HL-60 (cell line): ENCODE measurements around the gene TM9SF3.

Source experiments
- DNase-seq, 2 experiments: peaks; one replicate each; pipeline ENCODE4 v3.0.0-alpha.2; 2010 to 2020; ENCODE audit warnings: low read depth in 1 of 2, low spot score in 1 of 2
- H3K27ac ChIP-seq: fragments of 250-450 bp; sonication (Bioruptor Pico); replicated peaks from 2 replicates; pipeline ENCODE4 v1.5.1; 2020; ENCODE audit warnings: mild to moderate bottlenecking, moderate library complexity
- H3K27me3 ChIP-seq: fragments of 250-450 bp; sonication (Bioruptor Pico); 2 replicates; pipeline ENCODE4 v1.5.1; 2021; ENCODE audit warnings: mild to moderate bottlenecking, moderate library complexity; ENCODE audit not compliant: insufficient read depth, poor library complexity, severe bottlenecking
- H3K4me3 ChIP-seq: replicated peaks from 2 replicates; pipeline ENCODE4 v1.5.1; 2011; ENCODE audit warnings: mild to moderate bottlenecking, control low read depth, low read length; ENCODE audit not compliant: insufficient read depth
- GABPA ChIP-seq: IDR thresholded peaks from 2 replicates; pipeline ENCODE4 v1.6.1; 2012; ENCODE audit warnings: low read depth
- POLR2AphosphoS5 ChIP-seq: IDR thresholded peaks from 2 replicates; pipeline ENCODE4 v1.6.1; 2012; ENCODE audit warnings: low read depth
- SPI1 ChIP-seq: IDR thresholded peaks from 2 replicates; pipeline ENCODE4 v1.6.1; 2012; ENCODE audit warnings: low read depth, mild to moderate bottlenecking, borderline replicate concordance
- TF ChIP-seq, protein P1 (sequence below): IDR thresholded peaks from one replicate; pipeline ENCODE4 v1.5.1; 2011; ENCODE audit warnings: low read length, control low read depth, inconsistent platforms; ENCODE audit not compliant: insufficient read depth
- TF ChIP-seq, protein P2 (sequence below): IDR thresholded peaks from 2 replicates; pipeline ENCODE4 v1.6.1; 2012; ENCODE audit warnings: low read depth; ENCODE audit not compliant: insufficient replicate concordance

TM9SF3 gene

DNA sequence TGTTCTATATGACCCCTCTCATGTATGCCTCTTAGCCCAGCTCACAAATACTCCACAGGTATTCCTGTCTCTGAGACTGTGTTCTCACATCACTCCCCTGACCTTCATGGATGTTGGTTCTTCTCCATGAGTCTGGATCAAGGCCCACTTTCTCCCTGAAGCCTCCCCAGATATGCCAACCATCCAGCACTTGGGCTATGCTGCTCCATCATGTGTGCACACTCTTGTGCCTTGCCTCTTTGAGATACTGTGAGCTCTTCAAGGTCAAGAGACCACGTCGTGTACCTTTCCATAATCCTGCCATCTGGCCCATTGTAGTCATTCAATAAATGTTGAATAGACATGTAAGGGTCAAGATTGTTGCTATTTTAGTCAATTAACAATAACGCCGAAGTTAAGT lies 30.1 kb upstream of the TM9SF3 start:
- H3K27ac ChIP-seq = no peak overlapping the region
- TF ChIP-seq SPI1 (no peak), GABPA (no peak), POLR2AphosphoS5 (no peak)
- TF ChIP-seq, protein P1, sequence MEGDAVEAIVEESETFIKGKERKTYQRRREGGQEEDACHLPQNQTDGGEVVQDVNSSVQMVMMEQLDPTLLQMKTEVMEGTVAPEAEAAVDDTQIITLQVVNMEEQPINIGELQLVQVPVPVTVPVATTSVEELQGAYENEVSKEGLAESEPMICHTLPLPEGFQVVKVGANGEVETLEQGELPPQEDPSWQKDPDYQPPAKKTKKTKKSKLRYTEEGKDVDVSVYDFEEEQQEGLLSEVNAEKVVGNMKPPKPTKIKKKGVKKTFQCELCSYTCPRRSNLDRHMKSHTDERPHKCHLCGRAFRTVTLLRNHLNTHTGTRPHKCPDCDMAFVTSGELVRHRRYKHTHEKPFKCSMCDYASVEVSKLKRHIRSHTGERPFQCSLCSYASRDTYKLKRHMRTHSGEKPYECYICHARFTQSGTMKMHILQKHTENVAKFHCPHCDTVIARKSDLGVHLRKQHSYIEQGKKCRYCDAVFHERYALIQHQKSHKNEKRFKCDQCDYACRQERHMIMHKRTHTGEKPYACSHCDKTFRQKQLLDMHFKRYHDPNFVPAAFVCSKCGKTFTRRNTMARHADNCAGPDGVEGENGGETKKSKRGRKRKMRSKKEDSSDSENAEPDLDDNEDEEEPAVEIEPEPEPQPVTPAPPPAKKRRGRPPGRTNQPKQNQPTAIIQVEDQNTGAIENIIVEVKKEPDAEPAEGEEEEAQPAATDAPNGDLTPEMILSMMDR = no peak

GRCh38 chr10:96614515-96614914 lies 27.7 kb upstream of the TM9SF3 start:
- no peak for TF ChIP-seq POLR2AphosphoS5
- Histone ChIP-seq H3K4me3 (no peak overlapping the region), H3K27me3 (no peaks in the 10 kb centered on the region), H3K27ac (no peak overlapping the region)
- no peak for DNase-seq

More for the DNA sequence above, 30.1 kb upstream of the TM9SF3 start:
- no peak overlapping the region for H3K4me3 ChIP-seq
- no peak for DNase-seq
- H3K27me3 ChIP-seq = no peaks in the 10 kb centered on the region

DNA sequence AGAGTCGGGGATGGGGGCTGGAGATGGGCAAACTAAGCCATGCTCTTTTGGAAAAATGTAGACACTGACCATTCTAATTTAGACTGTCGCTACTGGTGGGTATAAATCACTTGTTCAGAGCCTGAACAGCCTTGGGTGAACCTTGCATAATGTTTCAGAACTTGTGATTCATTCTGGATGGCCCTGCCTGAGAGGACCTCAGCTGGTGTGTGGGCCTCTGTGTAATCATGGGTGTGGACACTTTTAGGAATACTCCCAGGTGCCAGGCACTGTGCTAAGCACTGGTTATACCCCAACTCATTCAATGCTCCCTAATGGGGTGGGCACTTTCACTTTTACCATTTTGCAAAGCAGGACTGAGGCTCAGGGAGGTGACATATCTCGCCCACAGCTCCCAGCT lies 26.8 kb upstream of the TM9SF3 start:
- TF ChIP-seq, protein P1 = no peak
- TF ChIP-seq POLR2AphosphoS5 (no peak), GABPA (no peak), SPI1 (no peak)
- TF ChIP-seq, protein P2, sequence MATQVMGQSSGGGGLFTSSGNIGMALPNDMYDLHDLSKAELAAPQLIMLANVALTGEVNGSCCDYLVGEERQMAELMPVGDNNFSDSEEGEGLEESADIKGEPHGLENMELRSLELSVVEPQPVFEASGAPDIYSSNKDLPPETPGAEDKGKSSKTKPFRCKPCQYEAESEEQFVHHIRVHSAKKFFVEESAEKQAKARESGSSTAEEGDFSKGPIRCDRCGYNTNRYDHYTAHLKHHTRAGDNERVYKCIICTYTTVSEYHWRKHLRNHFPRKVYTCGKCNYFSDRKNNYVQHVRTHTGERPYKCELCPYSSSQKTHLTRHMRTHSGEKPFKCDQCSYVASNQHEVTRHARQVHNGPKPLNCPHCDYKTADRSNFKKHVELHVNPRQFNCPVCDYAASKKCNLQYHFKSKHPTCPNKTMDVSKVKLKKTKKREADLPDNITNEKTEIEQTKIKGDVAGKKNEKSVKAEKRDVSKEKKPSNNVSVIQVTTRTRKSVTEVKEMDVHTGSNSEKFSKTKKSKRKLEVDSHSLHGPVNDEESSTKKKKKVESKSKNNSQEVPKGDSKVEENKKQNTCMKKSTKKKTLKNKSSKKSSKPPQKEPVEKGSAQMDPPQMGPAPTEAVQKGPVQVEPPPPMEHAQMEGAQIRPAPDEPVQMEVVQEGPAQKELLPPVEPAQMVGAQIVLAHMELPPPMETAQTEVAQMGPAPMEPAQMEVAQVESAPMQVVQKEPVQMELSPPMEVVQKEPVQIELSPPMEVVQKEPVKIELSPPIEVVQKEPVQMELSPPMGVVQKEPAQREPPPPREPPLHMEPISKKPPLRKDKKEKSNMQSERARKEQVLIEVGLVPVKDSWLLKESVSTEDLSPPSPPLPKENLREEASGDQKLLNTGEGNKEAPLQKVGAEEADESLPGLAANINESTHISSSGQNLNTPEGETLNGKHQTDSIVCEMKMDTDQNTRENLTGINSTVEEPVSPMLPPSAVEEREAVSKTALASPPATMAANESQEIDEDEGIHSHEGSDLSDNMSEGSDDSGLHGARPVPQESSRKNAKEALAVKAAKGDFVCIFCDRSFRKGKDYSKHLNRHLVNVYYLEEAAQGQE = no peak
- no peak overlapping the region for H3K4me3 ChIP-seq
- H3K27me3 ChIP-seq = no peaks in the 10 kb centered on the region
- DNase-seq = no peak
- H3K27ac ChIP-seq = no peak overlapping the region

DNA sequence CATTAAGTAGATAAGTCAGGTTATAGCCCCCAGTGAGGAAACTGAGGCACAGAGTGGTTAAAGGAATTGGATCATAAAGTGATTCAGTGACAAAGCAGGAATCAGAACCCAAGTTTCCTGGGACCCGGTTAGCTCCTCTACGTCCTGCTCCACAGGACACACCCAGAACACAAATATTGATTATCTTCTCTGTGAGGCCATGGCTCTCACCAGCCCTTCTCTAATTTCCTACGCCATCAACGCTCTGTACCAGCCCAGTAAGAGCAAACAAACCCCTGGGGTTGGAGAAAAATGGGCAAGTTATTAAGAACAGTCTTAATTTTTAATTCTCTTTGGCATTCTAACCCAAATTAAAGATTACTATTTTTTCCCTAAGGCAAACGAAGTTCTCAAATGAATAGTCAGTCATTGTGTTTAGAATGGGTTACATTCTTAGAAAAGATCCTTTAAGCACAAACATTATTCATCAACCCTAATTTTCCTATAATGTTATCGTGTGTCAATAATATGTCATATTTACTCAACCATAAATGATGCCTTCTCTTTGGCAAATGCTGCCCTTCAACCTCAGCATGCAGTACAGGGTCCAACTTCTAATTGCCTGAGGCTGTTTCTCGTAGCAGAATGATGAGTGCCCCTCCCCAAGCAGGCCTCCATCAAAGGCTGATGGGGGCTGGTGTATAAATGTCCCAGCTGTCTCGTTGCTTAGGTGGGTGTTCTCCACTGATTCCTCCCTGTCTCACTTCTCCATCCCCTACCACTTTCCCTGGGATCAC lies 25.4 kb upstream of the TM9SF3 start:
- Histone ChIP-seq H3K4me3 (no peak overlapping the region), H3K27ac (no peak overlapping the region), H3K27me3 (no peaks in the 10 kb centered on the region)
- TF ChIP-seq POLR2AphosphoS5 (no peak), SPI1 (no peak), GABPA (no peak)
- TF ChIP-seq, protein P1 = no peak
- TF ChIP-seq, protein P2 = no peak
- no peak for DNase-seq
